Activated T-cell treated with anti-CD3 and anti-CD28 coated beads, Interleukin-2, amount 50 U/mL, for 24 hours (primary cell): ENCODE data around the gene RABGGTA.

Experiments
- DNase-seq: peaks from one replicate; pipeline ENCODE4 v3.0.0-alpha.2; 2020
- H3K27ac Mint-ChIP-seq: 2 replicates; pipeline ENCODE4 v1.8.0; 2020; ENCODE audit warnings: mild to moderate bottlenecking, mixed read lengths
- H3K27me3 Mint-ChIP-seq: 2 replicates; pipeline ENCODE4 v1.8.0; 2020; ENCODE audit warnings: mixed read lengths
- H3K36me3 Mint-ChIP-seq: 2 replicates; pipeline ENCODE4 v1.8.0; 2020; ENCODE audit warnings: low read depth, mixed read lengths
- H3K4me1 Mint-ChIP-seq: 2 replicates; pipeline ENCODE4 v1.8.0; 2020; ENCODE audit warnings: low read depth, mixed read lengths
- H3K4me3 Mint-ChIP-seq: 2 replicates; pipeline ENCODE4 v1.8.0; 2020; ENCODE audit warnings: mild to moderate bottlenecking, moderate library complexity, mixed read lengths
- H3K9me3 Mint-ChIP-seq: 2 replicates; pipeline ENCODE4 v1.8.0; 2020; ENCODE audit warnings: mixed read lengths

Gene RABGGTA

DNA sequence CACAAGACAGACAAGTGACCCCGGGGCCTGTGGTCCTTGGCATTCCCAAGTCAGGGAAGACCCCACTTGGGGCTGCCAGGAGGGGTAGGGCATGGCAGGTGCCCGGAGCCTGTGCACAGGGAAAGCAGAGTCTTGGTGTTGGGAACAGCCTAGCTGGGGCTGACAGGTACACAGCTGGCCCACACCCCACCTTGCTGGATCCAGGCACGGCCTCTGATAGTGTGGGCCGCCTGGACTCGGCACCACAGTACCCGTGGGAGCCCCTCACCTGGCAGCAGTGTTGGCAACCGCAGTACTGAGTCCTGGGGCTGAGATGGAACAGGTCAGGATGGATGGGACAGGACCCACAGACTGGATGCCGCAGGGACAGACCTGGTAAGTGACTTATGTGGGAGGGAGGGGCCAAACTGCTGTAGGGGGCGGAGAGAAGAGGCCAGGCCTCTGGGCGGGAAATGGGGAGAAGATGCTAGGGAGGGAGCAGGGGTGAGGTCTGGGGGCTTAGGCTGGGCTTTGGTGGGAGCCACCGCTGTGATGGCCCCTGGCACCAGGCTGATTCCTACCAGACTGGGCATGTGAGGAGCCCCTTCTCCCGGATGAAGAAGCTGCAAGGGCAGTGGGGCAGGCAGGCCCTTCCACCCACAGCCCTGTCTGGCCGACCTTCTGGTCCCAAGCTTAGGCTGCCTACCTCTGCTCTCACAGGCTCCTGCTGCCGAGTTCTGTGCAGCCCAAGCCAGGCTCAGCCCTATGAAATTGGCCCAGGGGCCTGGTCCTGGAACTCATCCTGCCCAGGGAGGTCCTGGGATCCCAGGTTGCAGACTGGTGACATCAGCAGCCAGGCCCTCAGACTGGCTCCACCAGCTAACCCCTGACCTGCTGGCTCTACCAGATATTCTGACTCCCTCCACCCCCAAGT lies 8.3 kb downstream of the RABGGTA start, which contains the start of gene TGM1:
Gene TGM1, minus strand, starts transcription at position 357 of the 913 bp plus-strand sequence. CDS start 825 bp downstream, outside the sequence.
- H3K36me3 Mint-ChIP-seq: peaks cover 40% of the 10 kb centered on the region
- no peak for DNase-seq
- H3K9me3 Mint-ChIP-seq: no peaks in the 10 kb centered on the region
- H3K4me3 Mint-ChIP-seq: no peak within 1 kb of the TSS
- H3K27ac Mint-ChIP-seq: no peak within 1 kb of the TSS
- no peaks in the 10 kb centered on the region for H3K27me3 Mint-ChIP-seq
- H3K4me1 Mint-ChIP-seq: no peaks in the 10 kb centered on the region

DNA sequence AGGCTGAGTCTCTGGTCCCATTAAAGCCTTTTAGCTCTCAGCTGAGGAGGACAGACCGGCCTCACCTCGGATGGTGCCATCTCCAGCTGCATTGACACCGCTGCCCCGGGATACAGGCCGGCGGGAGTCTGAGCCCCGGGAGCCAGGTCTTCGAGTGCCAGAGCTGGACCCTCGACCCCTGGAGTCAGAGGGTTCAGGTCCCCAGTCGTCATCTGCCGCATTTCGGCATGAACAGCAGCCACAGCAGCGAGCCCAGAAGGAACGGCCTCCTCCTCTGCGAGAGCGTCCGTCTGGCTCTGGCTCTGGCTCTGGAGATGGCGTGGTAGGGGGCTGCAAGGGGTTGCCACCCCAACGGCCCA lies 9.4 kb downstream of the RABGGTA start:
- Mint-ChIP-seq H3K36me3 (peaks cover 34% of the 10 kb centered on the region), H3K27me3 (no peaks in the 10 kb centered on the region), H3K27ac (no peak overlapping the region), H3K4me3 (no peak overlapping the region), H3K9me3 (no peaks in the 10 kb centered on the region), H3K4me1 (no peaks in the 10 kb centered on the region)
- no peak for DNase-seq

GRCh38 chr14:24261256-24261968 lies 10.0 kb downstream of the RABGGTA start:
- Mint-ChIP-seq H3K4me1 (no peaks in the 10 kb centered on the region), H3K27ac (no peak overlapping the region), H3K27me3 (no peaks in the 10 kb centered on the region), H3K9me3 (no peaks in the 10 kb centered on the region), H3K4me3 (no peak overlapping the region), H3K36me3 (peaks cover 34% of the 10 kb centered on the region)
- DNase-seq: no peak

GRCh38 chr14:24260780-24261157 lies 10.6 kb downstream of the RABGGTA start:
- Mint-ChIP-seq H3K4me1 (no peaks in the 10 kb centered on the region), H3K4me3 (no peak overlapping the region), H3K27me3 (no peaks in the 10 kb centered on the region), H3K9me3 (no peaks in the 10 kb centered on the region), H3K27ac (no peak overlapping the region), H3K36me3 (peaks cover 28% of the 10 kb centered on the region)
- DNase-seq: no peak

DNA sequence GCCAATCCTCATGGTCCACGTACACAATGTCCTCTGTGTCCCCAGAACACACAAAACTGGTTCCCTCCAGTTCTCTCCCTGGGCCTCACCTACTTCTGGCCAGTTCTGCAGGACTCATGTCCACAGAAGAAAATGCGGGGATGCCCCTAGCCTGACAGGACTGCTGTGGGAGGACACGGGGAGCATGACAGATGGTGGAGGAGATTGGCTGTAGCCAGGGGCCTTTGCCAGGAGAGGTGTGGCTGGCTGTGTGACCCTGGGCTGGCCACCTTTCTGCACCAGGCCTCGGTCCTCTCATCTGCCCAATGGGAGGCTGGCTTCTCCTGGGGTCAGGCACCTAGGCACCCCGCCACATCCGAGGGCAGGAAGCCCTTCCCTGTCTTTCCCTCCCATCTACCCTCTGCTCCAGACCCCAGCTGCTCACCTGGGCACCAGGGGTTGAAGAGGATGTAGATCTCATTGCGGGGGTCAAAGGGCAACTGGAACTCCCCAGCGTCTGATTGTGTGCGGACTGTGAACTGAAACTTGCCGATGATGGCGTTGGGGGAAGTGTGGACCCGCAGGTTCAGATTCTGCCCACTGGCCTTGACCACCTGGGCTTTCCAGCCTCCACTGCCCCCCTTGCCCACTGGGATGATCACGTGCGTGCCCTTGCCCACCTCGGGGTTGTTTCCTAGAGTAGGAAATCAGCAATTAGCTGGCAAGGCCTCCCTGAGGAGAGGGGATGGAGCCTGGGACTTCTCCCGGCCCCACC lies 11.2 kb downstream of the RABGGTA start:
- no peaks in the 10 kb centered on the region for H3K9me3 Mint-ChIP-seq
- no peaks in the 10 kb centered on the region for H3K27me3 Mint-ChIP-seq
- DNase-seq: no peak
- H3K36me3 Mint-ChIP-seq: peaks cover 29% of the 10 kb centered on the region
- no peak overlapping the region for H3K4me3 Mint-ChIP-seq
- no peak overlapping the region for H3K27ac Mint-ChIP-seq
- H3K4me1 Mint-ChIP-seq: no peaks in the 10 kb centered on the region

DNA sequence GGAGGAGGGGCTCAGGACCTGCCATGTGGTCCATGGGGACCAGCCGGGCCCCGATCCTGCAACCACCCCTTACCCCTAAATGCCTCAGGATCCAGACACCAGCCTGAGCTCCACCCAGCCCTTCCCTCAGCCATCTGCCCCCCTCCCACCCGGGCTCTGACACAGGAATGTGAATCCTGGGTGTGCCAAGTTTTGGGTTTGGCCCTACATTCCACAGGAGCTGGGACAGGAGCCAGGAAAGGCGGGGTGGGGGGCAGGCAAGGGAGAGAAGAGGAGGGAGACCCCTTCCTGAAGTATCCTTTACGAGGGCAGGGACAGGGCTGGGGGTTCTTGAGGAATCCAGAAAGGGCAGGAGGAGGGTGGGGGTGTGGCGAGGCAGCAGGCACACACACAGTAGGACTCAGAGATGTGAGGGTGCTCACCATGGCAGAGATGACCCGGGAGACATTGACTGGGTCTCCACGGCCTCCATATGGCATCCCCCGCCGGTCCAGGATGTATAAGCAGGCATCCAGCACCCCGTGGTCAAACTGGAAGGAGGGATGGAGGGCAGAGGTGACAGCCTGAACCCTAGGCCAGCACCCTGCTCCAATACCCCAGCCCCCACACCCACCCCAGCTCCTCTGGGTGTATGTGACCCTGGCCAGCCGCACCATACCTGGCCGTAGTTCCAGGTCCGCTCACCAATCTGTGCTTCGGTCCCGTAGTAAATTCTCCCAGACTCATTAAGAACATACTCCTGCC lies 11.9 kb downstream of the RABGGTA start:
- no peak for DNase-seq
- Mint-ChIP-seq H3K27ac (no peak overlapping the region), H3K27me3 (no peaks in the 10 kb centered on the region), H3K9me3 (no peaks in the 10 kb centered on the region), H3K36me3 (peaks cover 33% of the 10 kb centered on the region), H3K4me1 (no peaks in the 10 kb centered on the region), H3K4me3 (no peak overlapping the region)

GRCh38 chr14:24258548-24259265 lies 12.7 kb downstream of the RABGGTA start:
- Mint-ChIP-seq H3K36me3 (peaks cover 36% of the 10 kb centered on the region), H3K27ac (no peak overlapping the region), H3K4me1 (no peaks in the 10 kb centered on the region), H3K4me3 (no peak overlapping the region), H3K27me3 (no peaks in the 10 kb centered on the region), H3K9me3 (no peaks in the 10 kb centered on the region)
- DNase-seq: no peak

DNA sequence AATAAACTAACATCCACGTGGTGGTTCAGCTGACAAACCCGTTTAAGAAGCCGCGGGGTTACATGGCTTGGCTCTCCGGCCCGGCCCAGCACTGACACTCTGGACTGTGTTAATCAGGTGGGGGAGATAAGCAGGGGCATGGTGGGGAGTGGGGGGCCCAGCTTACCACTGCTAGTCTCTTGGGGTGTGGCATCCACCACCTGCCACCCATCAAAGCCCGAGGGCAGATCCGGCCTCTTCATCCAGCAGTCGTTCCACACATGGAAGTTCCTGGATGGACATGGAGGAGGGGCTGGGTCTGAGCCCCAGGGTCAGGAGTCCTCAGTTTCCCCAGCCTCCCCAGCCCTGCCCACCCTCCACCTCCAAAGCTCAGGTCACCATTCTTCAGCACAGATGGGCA lies 13.3 kb downstream of the RABGGTA start:
- Mint-ChIP-seq H3K27me3 (no peaks in the 10 kb centered on the region), H3K36me3 (peaks cover 42% of the 10 kb centered on the region), H3K27ac (no peak overlapping the region), H3K9me3 (no peaks in the 10 kb centered on the region), H3K4me3 (no peak overlapping the region), H3K4me1 (no peaks in the 10 kb centered on the region)
- no peak for DNase-seq

DNA sequence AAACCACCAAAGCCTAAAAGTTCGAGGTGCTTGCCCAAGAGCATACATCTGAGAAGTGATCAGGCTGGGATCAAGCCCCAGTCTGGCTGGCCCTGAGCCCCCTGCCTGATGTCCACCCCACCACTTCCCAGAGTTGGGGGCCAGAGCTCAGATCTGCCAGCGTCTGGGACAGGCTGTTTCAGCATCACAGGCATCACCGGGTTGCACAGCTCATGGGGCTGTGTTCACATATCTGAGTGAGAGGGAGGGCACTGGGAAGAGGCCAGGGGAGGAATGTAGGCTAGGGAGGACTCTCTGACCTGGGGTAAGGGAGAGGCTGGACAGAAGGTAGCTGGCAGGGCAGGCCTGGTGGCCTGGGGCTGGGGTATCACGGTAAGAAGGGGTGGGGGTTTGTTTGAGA lies 14.4 kb downstream of the RABGGTA start:
- peaks cover 45% of the 10 kb centered on the region for H3K36me3 Mint-ChIP-seq
- no peak overlapping the region for H3K4me3 Mint-ChIP-seq
- no peak for DNase-seq
- H3K4me1 Mint-ChIP-seq: no peaks in the 10 kb centered on the region
- no peak overlapping the region for H3K27ac Mint-ChIP-seq
- H3K9me3 Mint-ChIP-seq: no peaks in the 10 kb centered on the region
- H3K27me3 Mint-ChIP-seq: no peaks in the 10 kb centered on the region

DNA sequence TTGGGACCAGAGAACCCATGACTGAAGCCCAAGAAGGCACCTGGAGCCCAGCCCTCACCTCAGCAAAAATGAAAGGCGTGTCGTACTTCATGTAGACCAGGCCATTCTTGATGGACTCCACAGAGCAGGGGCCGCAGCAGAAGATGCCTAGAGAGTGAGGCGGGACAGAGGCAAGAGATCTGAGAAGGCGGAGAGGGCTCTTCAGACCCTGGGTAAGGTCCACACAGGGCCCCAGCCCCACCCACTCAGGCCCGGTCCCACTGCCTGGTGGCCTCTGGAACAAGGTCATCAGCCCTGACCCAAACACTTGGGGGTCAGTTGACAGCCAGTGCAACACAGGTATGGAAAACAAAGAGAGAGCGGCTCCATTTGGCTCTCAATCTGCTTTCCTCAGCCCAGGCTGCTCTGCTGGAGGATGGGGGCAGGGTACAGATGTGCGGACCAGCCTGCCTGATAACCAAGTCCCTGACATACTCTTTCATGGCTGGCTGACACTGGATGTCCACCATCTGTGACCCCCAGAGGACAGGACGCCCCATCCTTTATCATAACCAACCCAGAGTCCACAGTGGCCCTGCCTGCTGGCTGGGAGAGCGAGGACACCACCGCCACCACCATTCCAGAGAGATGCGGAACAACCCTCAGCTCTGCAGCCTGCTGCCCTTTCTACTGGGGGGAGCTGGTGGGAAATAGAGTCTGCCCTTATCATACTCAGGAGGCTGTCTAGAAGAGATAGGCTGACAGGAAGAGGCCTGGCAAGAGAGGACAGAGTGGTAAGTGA lies 15.3 kb downstream of the RABGGTA start:
- no peaks in the 10 kb centered on the region for H3K9me3 Mint-ChIP-seq
- H3K4me1 Mint-ChIP-seq: peaks cover 2% of the 10 kb centered on the region
- no peak overlapping the region for H3K27ac Mint-ChIP-seq
- peaks cover 45% of the 10 kb centered on the region for H3K36me3 Mint-ChIP-seq
- no peaks in the 10 kb centered on the region for H3K27me3 Mint-ChIP-seq
- no peak for DNase-seq
- H3K4me3 Mint-ChIP-seq: no peak overlapping the region

DNA sequence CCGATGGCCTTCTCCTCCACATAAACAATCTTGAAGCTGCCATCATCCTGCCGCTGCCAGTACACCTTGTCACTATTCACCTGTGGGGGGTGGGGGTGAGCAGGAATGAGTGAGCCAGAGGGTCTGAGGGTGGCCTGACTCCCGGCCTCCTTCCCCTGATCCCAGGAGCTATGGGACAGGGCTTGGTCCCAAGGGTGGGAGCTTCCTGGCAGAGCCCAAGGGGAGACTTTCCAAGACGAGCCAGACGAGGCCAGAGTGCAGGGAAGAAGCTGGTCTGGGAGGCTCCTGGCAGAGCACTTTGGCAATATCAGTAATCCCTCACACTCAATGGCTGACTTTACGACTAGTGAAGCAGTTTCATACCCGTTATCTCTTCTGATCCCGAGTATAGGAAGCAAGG lies 16.0 kb downstream of the RABGGTA start:
- no peak for DNase-seq
- peaks cover 5% of the 10 kb centered on the region for H3K4me1 Mint-ChIP-seq
- no peak overlapping the region for H3K27ac Mint-ChIP-seq
- H3K36me3 Mint-ChIP-seq: peaks cover 45% of the 10 kb centered on the region
- no peaks in the 10 kb centered on the region for H3K9me3 Mint-ChIP-seq
- H3K27me3 Mint-ChIP-seq: no peaks in the 10 kb centered on the region
- no peak overlapping the region for H3K4me3 Mint-ChIP-seq

DNA sequence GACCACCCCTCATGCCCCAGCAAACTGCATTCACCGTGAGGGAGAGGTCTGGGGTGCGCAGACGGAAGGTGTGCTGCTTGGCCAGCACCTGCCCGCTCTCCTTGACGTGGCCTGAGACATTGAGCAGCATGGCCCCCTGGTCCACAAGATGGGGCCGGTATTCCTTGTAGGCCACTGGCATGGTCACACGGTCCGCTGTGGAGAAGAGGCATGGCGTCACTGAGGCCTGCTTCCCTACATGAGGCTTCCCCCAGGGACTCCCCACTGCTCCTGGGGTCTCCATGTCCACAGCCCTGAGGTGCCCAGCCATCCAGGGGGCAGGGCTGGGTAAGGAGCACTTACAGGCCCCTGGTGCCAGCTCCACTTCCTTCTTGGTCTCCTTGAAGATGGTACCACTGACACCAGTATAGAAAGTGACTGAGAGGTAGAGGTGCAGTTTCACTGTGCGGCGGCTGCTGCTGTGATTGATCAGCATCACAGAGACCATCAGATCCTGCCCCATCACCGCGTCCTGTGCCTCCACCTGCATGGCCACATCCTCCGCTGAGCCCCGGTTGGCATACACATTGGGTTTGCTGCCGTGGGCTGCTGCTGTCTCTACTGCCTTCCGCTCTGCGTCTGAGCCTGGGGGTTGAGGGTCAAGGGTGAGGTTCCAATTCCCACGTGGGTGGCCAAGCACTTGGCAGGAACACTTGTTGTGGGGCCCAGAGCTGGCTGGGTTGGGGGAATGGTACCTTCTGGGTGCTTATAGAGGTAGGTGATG lies 16.6 kb downstream of the RABGGTA start:
- Mint-ChIP-seq H3K9me3 (no peaks in the 10 kb centered on the region), H3K36me3 (peaks cover 43% of the 10 kb centered on the region), H3K27me3 (no peaks in the 10 kb centered on the region), H3K4me1 (peaks cover 11% of the 10 kb centered on the region), H3K4me3 (no peak overlapping the region), H3K27ac (no peak overlapping the region)
- no peak for DNase-seq
